ENCODE measurements around the gene MMAB.
A peak's percentile ranks its signal among the peaks of the same experiment; 100 is the strongest.

MMAB gene

DNA sequence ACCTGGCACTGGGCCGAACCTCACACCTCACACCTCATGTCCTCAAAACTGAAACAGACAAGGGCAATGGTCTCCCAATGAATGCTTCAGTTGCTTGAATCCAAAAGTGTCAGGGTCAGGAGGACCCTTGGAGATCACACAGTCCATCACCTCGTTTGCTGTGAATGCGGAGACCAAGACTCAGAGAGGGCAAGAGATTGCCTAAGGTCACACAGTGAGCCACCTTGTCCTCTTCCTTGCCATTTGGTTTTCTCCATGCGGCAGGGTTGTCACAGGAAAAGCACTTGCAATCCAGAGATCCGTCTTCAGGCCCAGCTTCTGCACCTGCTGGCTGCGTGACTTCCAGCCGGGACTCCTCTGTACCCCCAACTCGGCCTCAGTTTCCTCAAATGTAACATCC, 28.3 kb upstream of the MMAB start:
- DNase-seq, result no peak

DNA sequence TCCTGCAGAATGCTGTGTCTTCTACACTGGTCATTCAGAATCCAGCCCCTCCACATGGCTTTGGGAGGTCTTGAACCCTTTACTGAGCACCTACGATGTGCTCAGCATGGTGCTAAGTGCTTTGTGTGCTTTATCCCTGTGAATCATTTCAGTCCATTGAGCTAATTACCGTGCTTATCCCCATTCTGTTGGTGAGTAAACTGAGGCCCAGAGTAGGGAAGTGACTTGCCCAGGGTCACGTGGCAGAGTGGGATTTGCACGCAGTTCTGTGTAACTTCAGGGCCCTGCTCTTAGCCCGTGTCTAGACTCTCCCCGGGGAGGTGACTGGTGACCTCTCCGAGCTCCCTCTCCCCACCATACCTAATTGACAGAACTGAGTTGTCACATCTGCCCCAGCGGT, 27.7 kb upstream of the MMAB start:
- DNase-seq, result no peak

DNA sequence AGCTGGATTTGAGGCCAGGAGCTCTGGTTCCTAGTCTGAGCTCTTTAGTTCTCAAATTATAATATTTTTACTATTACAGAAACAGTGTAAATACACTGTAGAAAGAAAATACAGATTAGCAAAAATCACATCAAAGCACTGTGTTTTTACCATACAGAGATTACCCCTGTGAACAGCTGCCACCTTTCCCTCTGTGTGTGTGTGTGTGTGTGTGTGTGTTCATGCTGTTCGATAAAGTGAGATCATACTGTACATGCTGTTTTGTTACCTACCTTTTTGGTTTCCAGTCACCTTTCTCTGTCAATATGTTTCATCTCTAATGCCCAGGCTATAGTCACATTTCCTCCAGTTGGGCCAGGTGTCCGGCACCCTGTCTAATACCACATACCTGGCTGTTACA, 27.2 kb upstream of the MMAB start:
- DNase-seq, result no peak

DNA sequence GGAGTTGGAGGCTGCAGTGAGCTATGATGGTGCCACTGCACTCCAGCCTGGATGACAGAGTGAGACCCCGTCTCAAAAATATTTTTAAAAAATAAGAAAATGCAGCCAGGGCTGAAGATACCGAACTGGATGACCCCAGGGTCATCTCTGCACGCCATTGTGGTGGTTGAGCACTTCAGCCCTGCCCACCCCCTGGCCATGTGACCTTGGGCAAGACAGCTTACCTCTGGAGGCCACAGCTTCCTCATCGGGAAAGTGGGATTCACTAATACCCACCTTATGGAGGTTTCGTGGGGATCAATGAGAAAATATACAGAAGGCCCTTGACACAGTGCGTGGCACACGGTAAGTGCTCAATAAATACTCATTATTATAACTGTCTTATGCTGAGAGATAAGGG, 25.8 kb upstream of the MMAB start:
- DNase-seq, result no peak

DNA sequence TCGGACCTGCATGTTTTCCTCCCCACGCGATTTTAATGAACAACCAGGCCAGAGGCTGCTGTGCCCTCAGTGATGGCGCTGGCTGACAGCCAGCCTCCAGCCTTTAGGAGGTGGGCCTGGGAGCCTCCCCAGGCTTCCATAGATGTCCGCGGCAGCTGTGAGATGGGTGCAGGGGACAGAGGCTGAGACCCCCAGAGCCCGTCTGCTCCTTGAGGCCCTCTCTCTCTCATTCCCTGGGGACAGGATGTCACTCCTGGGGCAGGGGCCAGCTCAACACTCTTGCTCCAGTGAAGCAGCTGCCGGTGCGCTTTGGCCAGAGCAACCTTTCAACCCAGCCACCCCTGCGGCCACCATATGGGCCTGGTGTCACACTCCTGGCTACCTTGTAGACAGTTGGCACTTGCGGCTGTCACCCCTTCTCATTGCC, 25.1 kb upstream of the MMAB start:
- no peak for DNase-seq

DNA sequence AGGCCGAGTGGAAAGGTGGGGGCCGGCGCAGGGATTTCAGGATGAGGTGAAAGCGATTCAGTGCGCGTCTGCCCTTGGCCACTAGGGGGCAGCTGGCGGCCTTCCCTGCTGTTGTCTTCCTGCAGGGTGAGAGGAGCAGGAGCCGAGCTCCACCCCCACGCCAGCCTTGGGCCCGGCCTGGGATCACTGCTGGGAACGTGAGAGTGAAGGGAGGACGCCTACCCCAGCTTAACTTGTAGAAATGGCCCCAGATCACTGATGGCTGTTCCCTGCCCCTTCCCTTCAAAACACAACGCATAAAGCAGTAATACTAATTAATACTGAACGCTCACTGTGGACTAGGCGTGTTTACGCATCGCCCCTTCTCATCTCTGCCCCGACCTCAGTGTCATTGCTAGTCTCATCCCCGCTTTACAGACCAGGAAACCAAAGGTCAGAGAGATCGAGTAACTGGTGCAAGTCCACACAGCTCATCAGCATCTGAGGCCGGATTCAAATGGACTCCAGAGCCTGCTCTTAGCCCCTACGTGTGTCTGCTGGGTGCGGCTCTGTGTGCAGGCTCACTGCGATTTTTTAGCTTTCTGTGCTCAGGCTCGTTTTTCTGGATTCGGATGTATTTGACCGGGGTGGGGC, 24.6 kb upstream of the MMAB start:
- peak; percentile 54 to 59 for DNase-seq

DNA sequence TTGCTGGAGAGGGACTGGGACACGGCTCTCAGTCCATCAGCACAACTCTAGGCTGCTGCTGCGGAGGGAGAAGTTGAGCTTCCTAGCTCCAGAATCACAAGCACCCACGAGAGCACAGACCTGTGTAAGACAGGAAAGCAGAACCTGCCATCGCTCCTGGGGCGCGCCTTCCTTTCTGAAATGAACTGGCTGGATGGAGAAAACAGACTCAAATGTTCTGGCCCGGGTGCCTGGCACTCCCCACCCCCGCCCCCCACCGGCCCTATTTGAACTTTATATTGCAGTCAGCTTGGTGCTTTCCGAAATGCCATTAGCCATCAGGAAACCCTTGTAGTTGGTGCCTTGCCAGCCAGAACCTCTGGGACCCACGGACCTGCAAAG, 24.1 kb upstream of the MMAB start:
- DNase-seq, result no peak

DNA sequence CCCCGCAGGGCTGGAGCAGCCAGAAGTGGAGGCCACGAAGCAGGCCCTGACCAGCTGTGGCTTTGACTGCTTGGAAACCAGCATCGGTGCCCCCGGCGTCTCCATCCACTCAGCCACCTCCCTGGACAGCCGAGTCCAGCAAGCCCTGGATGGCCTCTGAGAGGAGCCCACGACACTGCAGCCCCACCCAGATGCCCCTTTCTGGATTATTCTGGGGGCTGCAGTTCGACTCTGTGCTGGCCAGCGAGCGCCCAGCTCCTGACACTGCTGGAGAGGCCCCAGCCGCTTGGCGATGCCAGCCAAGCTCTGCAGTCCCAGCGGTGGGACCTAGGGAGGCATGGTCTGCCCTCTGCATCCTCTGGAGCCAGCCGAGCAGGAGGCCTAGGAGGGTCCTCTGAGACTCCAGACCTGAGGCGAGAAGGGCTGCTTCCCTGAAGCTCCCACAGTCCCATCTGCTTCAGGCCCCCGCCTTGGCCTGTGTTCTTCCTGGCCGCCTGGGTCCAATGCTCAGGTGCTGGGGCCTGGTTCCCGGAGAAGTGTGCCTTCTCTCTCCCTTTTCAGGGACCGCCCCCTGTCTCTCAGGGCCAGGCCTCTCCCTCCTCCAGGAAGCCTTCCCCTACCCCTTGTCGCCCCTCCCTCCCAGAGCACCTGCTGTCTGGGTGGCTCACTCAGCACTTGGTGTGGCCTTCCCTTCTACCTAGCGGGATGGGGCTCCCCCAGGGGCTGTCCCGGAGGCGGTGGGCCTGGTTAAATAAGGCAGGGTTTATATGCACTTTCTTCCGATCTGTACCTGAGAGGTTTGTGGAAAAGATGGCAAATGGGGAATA, 23.3 kb upstream of the MMAB start:
- DNase-seq, result no peak

DNA sequence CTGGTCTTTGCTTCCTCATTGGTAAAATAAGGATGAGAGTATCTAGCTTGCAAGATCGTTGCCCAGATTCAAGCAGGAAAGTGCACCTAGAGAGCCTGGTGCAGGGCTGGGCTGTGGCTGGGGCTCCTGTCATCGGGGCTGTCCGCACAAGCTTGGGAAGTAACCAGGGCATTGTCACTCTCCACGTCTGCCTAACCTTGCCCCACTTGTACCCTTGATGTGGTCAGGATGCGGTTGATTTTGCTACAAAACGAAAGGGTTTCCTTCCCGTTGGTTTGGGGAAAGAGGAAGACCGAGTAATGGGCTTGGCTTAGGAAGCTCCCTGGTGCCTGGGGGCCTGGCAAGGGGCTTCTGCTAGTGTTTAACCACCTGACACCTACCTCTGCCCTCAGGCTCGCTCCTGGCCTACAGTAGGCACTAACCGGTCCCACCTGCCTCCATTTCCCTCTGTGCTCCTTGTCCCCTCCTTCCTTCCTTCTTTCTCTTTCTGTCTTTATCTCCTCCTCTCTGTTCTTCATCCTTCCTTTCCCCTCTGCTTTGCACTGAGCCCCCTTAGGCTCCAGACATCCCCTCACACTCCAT, 22.1 kb upstream of the MMAB start:
- peak; percentile 20 to 28 for DNase-seq

DNA sequence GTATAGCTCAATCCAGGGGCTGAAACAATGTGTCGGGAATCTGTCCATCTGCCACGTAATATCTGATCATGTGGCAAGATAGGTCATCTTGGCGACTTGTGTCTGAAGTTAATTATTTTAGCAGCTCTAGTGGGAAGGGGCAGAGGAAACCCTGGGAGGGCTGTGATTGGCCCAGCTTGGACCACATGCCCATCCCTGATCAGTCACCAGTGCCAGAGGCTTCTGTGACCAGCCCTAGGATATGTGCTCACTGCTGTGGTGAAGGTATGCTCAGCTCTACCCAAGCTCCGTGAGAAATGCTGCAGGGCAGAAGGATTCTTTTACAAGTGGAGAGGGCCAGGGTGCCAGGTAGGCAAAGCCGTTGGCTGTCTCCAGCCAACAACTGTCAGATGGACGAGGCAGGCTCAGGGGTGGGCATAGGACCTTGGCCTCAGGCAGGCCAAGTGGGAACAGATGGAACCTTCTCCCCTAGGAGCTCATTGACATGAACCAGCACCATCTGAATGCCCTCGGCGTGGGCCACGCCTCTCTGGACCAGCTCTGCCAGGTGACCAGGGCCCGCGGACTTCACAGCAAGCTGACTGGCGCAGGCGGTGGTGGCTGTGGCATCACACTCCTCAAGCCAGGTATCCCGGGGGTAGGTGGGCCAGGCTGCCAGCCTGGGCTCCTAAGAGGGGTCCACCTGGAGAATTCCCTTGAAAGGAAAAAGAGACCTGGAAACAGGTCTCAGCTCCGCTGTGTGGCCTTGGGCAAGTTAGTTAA, 21.4 kb upstream of the MMAB start:
- DNase-seq, result no peak

DNA sequence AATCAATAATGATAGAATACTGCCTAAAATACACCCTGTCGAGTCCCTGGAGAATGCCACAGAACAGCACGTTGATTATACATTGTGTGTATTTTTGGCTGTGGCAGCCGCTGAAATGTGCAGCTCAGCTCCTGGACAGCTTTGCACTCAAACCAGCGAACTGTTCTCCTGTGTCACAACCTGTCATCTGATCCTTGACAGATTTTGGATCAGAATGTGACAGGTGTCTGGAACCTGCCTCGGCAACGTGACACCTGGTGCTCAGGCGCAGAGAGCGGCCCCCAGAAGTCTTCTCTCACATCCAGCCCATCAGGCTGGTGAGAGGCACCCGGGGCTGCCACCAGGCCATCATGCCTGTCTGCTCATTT, 19.6 kb upstream of the MMAB start:
- no peak for DNase-seq

DNA sequence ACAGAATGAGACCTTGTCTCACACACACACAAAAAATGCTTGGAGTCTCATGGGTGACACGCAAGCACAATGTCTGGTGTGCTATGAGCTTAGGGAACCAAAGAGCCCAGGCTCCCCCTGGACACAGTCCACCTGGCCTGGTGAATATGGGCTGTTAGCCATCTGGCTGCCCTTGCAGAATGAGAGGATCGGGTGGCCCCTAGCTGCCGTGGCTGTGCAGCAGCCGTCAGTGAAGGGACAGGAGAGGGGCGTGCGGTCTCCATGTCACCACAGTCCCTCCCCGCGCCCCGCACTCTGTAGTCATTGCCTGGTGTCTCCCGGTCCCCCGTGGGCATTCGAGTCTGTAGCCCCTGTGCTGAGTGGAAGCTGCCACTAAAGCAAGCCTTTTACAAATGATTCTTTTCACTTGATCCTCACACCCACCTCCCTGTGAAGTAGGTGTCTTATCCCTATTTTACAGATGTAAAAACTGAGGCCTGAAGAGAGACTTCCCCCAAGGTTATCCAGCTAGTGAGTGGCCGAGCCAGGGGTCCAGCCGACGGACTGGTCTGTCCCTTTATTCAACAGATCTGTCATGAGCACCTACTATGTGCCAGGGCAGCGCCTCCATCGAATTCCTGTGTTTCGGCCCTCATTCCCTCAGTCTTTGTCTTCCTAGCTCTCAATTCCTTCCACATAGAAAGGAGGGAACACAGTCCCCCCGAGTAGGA, 19.0 kb upstream of the MMAB start:
- no peak for DNase-seq

DNA sequence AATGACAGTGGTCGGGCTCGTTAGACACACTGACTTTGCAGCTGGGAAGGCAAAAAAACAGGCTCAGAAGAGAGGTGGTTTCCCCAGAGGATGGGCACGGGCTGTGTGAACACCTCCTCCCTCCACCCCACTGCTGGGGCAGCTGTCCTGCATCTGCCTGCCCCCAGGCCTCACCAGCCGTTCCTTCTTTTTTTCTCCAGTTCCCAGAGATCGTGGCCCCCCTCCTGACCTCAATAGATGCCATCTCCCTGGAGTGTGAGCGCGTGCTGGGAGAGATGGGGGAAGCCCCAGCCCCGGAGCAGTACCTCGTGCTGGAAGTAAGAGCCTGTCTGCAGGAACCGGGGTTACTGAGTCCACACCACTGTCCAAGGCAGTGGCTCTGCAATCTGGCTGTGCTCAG, 17.7 kb upstream of the MMAB start:
- DNase-seq, result no peak

DNA sequence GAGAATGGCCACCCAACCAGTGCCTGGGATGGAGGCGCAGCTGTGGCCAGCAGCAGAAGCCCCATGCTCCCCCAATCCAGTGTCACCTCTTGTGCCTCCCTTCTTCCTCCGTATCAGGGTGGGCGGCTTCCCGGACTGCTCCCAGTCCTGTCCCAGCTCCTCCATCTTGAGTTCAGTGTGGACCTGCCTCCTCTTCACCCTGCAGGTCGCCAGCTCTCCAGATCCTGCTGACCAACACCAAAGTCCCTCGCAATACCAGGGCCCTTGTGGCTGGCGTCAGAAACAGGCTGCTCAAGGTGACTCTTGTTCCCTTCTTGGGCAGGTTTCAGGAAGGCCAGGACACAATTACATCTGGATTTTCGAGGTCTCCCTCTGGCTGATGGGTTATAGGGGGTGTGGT, 17.3 kb upstream of the MMAB start:
- DNase-seq, result no peak

DNA sequence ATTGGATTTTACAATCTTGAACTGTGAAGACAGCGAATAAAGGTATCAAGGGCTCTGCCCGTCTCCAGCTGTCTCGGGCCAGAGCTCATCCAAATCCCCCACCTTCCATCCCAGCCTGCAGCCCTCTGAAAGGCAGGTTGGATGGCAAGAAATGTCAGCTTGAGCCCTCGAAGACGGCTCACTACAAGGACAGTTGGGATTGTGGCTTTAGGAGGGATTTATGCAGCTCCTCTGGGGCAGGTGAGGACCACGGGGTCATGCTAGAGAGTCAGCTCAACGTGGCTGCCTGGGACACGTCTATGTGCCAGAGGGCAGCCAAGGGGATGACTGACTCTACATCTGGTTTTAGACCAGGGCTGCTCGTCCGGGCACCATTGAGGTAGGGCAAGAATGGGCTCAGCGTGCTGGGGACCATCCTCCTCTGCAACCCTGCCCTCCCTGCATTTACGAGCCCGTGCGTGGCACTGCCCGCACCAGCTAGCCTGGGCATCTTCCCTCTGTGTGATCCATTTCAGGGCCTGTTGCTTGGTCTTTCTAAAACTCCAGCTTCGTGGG, 16.5 kb upstream of the MMAB start:
- DNase-seq, result no peak

DNA sequence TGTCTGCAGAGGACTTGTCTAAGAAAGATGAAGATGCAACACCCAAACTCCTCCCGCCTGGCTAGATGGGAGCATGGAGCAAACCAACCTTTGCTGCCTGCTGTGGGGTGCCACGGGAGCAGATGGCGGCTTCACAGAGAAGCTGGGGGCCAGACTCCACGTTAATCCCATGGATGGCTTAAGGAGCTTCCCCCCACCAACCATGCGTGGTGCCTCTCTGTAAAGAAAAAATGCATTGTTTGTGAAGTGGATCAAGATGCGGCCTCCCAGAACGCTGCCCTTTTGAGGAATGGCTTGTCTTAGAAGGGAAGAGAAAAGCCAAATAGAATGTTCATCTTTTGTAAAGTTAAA, 15.9 kb upstream of the MMAB start:
- no peak for DNase-seq

DNA sequence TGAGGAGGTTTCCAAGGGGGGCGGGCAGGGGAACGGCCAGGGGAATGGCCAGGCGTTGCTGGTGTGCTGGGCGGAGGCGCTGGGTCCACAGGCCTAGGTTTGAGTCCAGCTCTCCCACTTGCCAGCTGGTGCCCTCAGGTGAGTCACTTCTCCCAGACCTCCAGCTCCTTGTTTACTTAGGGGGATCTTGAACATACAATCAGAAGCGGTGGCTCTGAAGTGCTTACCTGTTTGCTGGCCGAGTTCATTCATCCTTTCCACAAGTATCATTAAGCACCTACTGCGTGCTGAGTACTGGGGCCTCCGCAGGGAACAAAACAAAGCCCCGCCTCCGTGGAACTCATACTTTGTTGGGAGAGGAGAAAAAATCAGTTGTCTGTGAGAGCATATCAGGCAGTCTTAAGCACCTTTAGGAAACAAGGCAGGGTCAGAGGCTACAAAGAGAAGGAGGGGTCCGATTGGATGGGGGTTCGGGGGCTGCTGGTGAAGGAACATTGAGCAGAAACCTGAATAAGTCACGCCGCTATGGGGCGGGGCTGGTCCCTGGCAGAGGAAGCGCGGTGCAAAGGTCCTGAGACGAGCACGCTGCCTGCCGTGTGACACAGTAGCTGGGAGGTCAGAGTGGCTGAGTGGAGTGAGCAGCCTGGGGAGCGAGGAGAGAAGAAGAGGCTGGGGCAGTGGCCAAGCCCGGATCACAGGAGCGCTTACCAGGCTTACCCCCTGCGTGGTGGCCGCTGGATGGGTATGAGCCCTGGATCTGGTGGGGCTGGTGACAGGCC, 15.3 kb upstream of the MMAB start:
- no peak for DNase-seq

DNA sequence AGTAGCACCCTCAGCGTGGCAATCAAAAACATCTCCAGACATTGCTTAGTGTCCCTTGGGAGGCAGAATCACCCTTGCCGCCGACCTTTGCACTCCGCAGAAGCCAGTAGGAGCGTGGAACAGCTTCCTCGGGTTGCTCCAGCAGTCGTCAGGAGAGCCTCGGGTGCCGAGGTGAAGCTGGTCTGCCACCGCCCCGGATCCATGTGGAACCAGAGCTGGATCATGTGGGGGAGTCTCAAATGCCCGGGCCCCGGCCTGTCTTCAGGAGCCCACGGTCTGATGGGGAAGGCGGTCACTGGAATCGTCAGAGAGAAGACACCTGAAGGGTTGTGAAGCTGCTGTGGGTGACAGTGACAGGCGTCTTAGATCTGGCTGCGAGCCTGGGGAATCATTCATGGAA, 14.6 kb upstream of the MMAB start:
- DNase-seq, result no peak

DNA sequence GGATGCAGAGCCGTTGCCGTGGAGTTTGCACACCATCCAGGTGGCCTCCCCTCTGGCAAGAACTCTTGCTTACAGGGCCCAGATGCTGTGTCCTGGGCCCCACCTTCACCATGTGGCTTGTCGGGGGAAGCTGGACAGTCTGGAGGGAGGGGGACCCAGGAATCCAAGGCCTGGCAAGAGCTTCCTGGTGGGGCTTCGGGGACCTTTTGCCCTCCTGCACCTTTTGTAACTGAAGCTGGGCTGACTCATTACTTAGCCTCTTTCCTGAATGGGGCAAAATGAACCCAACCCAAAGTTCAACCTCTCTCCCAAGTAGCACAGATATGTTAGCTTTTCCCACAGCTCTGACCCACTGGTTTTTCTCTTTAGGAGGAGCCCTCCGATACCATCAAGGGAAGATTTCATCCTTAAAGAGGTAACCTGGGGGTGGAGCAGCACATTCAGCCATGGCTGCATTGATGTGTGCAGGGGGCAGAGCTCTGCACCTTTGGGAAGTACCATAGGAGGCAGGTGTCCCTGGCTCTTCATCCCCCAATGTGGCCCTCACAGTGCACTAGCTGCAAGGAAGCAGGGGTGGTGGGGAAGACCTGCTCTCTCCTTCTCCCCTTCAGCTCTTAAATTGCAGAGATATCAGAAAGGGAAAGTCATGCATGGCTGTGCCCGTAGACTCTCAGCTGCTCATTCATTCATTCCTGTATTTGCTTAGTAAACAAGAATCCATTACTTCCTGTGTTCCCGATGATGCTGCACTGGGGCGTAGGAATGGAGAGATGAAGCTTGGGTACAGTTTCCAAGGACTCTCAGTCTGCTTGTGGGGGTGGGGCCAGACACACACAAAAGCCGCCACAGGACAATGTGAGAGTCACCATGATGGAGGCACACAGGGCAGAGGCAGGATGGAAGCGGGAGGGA, 13.3 kb upstream of the MMAB start:
- no peak for DNase-seq

DNA sequence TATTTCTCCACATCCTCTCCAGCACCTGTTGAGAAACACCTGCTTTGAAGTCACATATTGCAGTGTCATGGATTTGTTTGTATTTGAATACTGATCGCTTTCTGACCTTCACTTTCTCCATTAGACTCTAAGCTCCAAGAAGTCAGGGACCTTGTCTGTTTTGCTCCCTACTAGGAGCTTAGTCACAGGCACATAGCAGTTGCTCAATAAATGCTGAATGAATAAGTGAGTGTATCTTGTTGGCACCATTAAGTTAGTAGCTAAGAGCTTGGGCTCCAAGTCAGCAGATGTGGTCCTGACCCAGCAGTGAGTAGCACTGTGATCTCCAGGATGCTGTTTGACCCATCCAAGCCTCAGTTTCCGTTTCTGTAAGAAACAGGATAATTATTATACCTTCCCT, 10.4 kb upstream of the MMAB start:
- no peak for DNase-seq

DNA sequence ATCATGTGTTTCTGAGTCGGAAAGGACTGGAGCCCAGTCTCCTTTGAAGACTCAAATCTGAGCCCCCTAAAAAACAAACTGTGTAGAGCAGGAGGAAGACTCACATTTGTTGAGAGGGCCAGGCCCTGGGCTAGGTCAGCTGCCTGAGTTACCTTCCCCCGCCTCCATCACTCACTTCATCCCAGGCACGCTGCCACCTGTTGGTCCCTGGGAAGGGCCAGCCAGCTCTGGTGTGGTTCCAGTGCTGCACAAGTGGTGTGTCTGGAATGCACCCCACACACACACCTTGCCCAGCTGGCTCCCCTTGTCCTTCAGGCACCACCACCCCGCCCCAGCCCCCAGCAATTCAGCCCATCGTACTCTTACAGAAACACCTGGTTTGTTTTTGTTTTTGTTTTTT, 9.3 kb upstream of the MMAB start:
- DNase-seq, result no peak
